Karpas-422 (cell line): ENCODE measurements around the gene BIRC5. TPM values are rescaled to one million over a fixed set of nuclear protein-coding genes. Genes with fewer than 3 reads are reported as not detected.

Experiments used
- DNase-seq: peaks from one replicate; pipeline ENCODE4 v3.0.0-alpha.2; 2015
- H2AFZ ChIP-seq: fragments of 200-600 bp; sonication (generic); 2 replicates; pipeline ENCODE4 v1.6.1; 2014; ENCODE audit warnings: antibody characterized with exemption, low read length, mixed read lengths
- H3K27ac ChIP-seq: fragments of 200-600 bp; sonication (generic); 2 replicates; pipeline ENCODE4 v1.5.1; 2014; ENCODE audit warnings: mild to moderate bottlenecking, low read length, moderate library complexity
- H3K27me3 ChIP-seq: fragments of 200-600 bp; sonication (generic); 2 replicates; pipeline ENCODE4 v1.6.1; 2014; ENCODE audit warnings: low read length, mixed read lengths
- H3K36me3 ChIP-seq: fragments of 200-600 bp; sonication (generic); 2 replicates; pipeline ENCODE4 v1.6.1; 2014; ENCODE audit warnings: low read length, mixed read lengths; ENCODE audit not compliant: insufficient read depth
- H3K4me1 ChIP-seq: fragments of 200-600 bp; sonication (generic); 2 replicates; pipeline ENCODE4 v1.6.1; 2014; ENCODE audit warnings: mild to moderate bottlenecking, low read length, mixed read lengths
- H3K4me2 ChIP-seq: fragments of 200-600 bp; sonication (generic); 2 replicates; pipeline ENCODE4 v1.6.1; 2014; ENCODE audit warnings: low read length, low read depth, mild to moderate bottlenecking; ENCODE audit not compliant: poor library complexity, severe bottlenecking
- H3K4me3 ChIP-seq: fragments of 200-600 bp; sonication (generic); 2 replicates; pipeline ENCODE4 v1.5.1; 2014; ENCODE audit warnings: mild to moderate bottlenecking, antibody characterized with exemption, low read length, mixed read lengths
- H3K79me2 ChIP-seq: fragments of 200-600 bp; sonication (generic); 2 replicates; pipeline ENCODE4 v1.6.1; 2014; ENCODE audit warnings: mild to moderate bottlenecking, low read length, mixed read lengths
- H3K9ac ChIP-seq: fragments of 200-600 bp; sonication (generic); 2 replicates; pipeline ENCODE4 v1.6.0; 2014; ENCODE audit warnings: low read length
- H3K9me2 ChIP-seq: fragments of 200-600 bp; sonication (generic), shearing (Covaris generic); replicated peaks from 2 replicates; pipeline ENCODE4 v1.6.0; 2014; ENCODE audit warnings: mild to moderate bottlenecking, low read length, moderate library complexity; ENCODE audit not compliant: insufficient read depth
- H3K9me3 ChIP-seq: fragments of 300-700, 200-600 bp; sonication (generic); 2 replicates; pipeline ENCODE4 v1.6.1; 2014; ENCODE audit warnings: low read length, mixed read lengths
- H4K20me1 ChIP-seq: fragments of 200-600 bp; sonication (generic); 2 replicates; pipeline ENCODE4 v1.6.1; 2014; ENCODE audit warnings: mild to moderate bottlenecking, antibody characterized with exemption, low read length, low read depth; ENCODE audit not compliant: insufficient read depth
- total RNA-seq: library from RNA; depleted of rRNA; stranded (reverse); fragments of >200 nt; shearing (Covaris generic); gene quantifications from 2 replicates; pipeline ENCODE4 v1.2.3, GENCODE V29; 2014; ENCODE audit warnings: low replicate concordance

Gene BIRC5
- total RNA-seq, 1 experiment from 2014 or later = 45.4 TPM

DNA sequence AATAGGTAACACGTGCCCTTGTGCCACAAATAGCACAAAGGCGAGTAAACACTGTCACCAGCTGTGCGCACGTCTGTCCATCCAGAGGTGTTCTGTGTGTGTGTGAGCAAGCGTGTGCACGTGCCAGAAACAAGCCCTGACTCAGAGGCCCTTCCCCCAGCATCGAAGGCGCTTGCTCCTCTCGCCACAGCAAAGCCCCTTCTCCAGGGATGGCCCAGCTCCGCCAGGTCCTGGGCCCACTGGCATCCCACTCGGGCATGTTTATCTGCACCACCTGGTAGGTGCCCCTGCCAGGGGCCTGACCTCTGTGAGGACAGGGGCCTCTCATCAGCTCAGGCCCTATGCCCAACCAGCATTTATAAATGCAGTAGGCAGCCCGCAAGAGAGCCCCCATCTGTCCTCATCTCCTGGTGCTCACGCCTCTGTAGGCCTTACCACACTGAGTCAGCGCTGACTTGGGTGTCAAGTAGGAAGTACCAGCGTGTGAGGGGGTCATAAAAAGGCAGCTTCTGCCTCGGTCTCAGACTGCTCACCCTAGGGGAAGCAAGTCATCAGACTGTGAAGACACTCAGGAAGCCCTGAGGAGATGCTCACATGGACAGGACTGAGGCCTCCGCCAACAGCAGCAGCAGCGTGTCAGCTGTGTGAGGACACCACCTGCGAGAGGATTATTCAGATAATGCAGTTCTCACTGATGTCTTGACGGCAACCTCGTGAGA is 28.1 kb downstream of the BIRC5 start:
- Histone ChIP-seq H3K36me3 (no peaks in the 10 kb centered on the region), H3K9me3 (no peaks in the 10 kb centered on the region), H3K4me2 (peak overlapping the region; percentile 5), H3K4me3 (no peak overlapping the region), H3K27me3 (no peaks in the 10 kb centered on the region), H3K9ac (0 out of 2 replicates have a peak overlapping the region, but pooled peaks have one; percentile 4), H3K27ac (peak overlapping the region; percentile 23; the same call in 1 of the 2 replicates), H4K20me1 (no peaks in the 10 kb centered on the region), H3K9me2 (no peaks in the 10 kb centered on the region), H3K79me2 (no peaks in the 10 kb centered on the region), H3K4me1 (peaks cover 18% of the 10 kb centered on the region), H2AFZ (peak overlapping the region; percentile 57; the same call in 1 of the 2 replicates)
- DNase-seq = no peak

DNA sequence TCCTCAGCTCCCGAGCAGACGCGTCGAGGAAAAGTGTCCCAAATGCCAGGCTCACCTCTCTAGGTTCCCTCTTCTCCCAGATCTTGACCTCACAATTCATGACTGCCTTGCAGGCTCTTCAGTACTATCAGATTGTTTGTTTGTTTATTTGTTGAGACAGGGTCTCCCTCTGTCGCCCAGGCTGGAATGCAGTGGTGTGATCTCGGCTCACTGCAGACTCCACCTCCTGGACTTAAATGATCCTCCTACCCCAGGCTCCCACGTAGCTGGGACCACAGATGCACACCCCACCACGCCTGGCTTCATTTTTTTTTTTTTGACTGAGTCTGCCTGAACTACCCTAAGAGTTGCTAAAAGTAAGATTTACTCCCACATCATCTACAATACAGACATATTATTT is 33.3 kb downstream of the BIRC5 start:
- Histone ChIP-seq H2AFZ (no peak overlapping the region), H3K27me3 (no peaks in the 10 kb centered on the region), H3K4me3 (no peak overlapping the region), H4K20me1 (no peaks in the 10 kb centered on the region), H3K9ac (no peak overlapping the region), H3K4me1 (peaks cover 20% of the 10 kb centered on the region), H3K79me2 (no peaks in the 10 kb centered on the region), H3K9me3 (no peaks in the 10 kb centered on the region), H3K27ac (no peak overlapping the region), H3K4me2 (no peak overlapping the region), H3K36me3 (no peaks in the 10 kb centered on the region), H3K9me2 (no peaks in the 10 kb centered on the region)
- no peak for DNase-seq

- Histone ChIP-seq H3K4me2 (no peak overlapping the region), H3K9me2 (no peaks in the 10 kb centered on the region), H3K79me2 (no peaks in the 10 kb centered on the region), H3K4me3 (no peak overlapping the region), H3K36me3 (no peaks in the 10 kb centered on the region), H3K9ac (no peak overlapping the region), H4K20me1 (no peaks in the 10 kb centered on the region), H3K4me1 (peaks cover 25% of the 10 kb centered on the region), H2AFZ (no peak overlapping the region), H3K27me3 (no peaks in the 10 kb centered on the region), H3K27ac (no peak overlapping the region), H3K9me3 (no peaks in the 10 kb centered on the region)
- no peak for DNase-seq
These were observed 34.2 kb downstream of the BIRC5 start for GRCh38 chr17:78248051-78248914.

DNA sequence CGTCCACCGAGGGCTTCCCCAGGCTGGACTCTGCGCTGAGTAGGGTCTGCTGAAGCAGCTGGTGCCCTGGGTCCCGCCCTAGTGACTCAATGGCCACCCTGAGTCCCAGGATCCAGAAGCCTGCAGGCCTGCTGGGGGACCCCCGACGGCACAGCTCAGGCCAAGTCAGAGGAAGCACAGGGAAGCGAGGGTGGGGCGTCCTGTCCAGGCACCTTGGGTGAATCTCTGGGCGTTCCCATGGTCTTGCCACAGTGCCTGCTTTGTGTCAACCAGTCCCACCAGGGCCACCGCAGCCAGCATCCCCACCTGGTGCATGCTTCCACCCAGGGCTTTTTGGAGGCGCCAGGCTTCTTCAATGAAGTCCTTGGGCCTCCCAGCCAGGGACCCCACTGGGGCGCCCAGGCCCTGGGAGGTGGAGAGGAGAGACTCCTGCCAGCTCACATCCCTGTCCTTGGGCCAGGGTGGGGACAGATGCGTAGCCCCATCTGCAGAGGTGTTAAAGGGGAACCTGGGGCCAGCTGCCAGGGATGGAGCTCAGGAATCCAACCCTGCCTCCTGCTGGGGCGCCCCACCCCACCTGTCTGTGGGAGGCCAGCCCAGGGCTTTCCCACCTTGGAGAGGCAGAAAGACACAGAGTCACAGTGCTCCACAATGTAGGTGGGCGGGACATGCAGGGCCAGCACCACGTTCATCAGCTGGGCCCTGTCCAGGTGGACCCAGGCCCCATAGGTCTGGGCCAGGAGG is 35.2 kb downstream of the BIRC5 start:
- Histone ChIP-seq H2AFZ (no peak overlapping the region), H4K20me1 (no peaks in the 10 kb centered on the region), H3K4me2 (no peak overlapping the region), H3K36me3 (no peaks in the 10 kb centered on the region), H3K79me2 (no peaks in the 10 kb centered on the region), H3K27ac (no peak overlapping the region), H3K27me3 (no peaks in the 10 kb centered on the region), H3K4me3 (no peak overlapping the region), H3K9me3 (no peaks in the 10 kb centered on the region), H3K9me2 (no peaks in the 10 kb centered on the region), H3K4me1 (peaks cover 28% of the 10 kb centered on the region), H3K9ac (no peak overlapping the region)
- DNase-seq = no peak

GRCh38 chr17:78249818-78250806 is 36.1 kb downstream of the BIRC5 start:
- Histone ChIP-seq H3K27ac (no peak overlapping the region), H3K4me2 (no peak overlapping the region), H3K36me3 (no peaks in the 10 kb centered on the region), H3K9me3 (no peaks in the 10 kb centered on the region), H2AFZ (no peak overlapping the region), H3K9me2 (no peaks in the 10 kb centered on the region), H4K20me1 (no peaks in the 10 kb centered on the region), H3K4me3 (no peak overlapping the region), H3K9ac (no peak overlapping the region), H3K79me2 (no peaks in the 10 kb centered on the region), H3K27me3 (no peaks in the 10 kb centered on the region), H3K4me1 (peaks cover 28% of the 10 kb centered on the region)
- DNase-seq = no peak

DNA sequence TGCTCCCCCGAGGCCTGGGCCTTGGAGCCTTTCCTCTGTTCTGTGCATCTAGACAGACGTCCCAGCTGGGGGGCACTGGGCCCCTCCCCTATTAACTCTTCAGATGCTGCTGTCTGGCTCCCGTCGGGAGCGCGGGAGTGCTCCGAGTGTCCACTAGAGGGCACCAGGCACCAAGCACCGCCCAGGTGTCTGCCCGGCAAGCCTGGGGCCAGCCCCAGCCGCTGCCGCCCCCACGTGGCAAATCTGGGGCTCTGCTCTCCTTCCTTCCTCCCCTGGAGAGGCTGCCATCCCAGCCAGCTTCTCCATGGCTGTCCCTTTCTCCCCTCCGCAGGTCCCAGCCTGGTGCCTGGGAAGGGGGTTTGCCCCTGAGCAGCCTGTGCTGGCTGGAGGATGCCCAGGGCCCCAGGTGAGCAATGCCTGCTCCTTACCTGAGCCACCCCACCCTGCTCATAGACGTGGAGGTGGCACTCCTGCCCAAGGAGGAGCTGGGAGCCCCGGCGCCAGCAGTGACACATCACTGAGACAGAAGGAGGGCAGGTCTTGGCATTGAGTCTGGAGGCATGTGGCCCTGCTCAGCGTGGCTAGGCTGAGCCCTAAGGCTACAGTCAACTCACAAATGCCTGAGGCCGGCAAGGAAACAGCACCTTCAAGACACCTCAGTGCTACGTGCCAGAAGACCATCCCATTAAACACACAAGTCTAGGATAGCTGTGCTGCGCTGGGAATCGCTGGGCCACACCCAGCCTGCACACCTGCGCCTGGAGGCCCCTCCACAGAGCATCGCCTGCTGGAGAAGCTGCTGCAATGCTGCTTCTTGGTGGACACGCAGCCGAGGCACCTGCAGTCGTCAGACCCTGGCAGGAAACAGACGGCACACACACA is 37.1 kb downstream of the BIRC5 start:
- no peaks in the 10 kb centered on the region for H3K27me3 ChIP-seq
- H3K36me3 ChIP-seq = no peaks in the 10 kb centered on the region
- H4K20me1 ChIP-seq = no peaks in the 10 kb centered on the region
- H3K9me2 ChIP-seq = no peaks in the 10 kb centered on the region
- H3K4me1 ChIP-seq = peaks cover 28% of the 10 kb centered on the region
- H3K4me2 ChIP-seq = peak overlapping the region; percentile 2
- no peaks in the 10 kb centered on the region for H3K9me3 ChIP-seq
- no peak overlapping the region for H2AFZ ChIP-seq
- no peaks in the 10 kb centered on the region for H3K79me2 ChIP-seq
- no peak overlapping the region for H3K9ac ChIP-seq
- no peak overlapping the region for H3K4me3 ChIP-seq
- no peak overlapping the region for H3K27ac ChIP-seq
- peak; percentile 93 for DNase-seq

- Histone ChIP-seq H3K4me2 (no peak overlapping the region), H3K9me2 (no peaks in the 10 kb centered on the region), H3K79me2 (no peaks in the 10 kb centered on the region), H4K20me1 (no peaks in the 10 kb centered on the region), H3K4me3 (no peak overlapping the region), H2AFZ (no peak overlapping the region), H3K4me1 (peaks cover 28% of the 10 kb centered on the region), H3K36me3 (no peaks in the 10 kb centered on the region), H3K9ac (no peak overlapping the region), H3K27me3 (no peaks in the 10 kb centered on the region), H3K27ac (no peak overlapping the region), H3K9me3 (no peaks in the 10 kb centered on the region)
- DNase-seq = no peak
These were observed 37.7 kb downstream of the BIRC5 start for GRCh38 chr17:78251773-78252103.
